Stomach (tissue), 4 donors: Measurements from ENCODE around the gene ALG3.

ENCODE experiments used
- EP300 ChIP-seq: sonication (generic); formaldehyde crosslinking; IDR thresholded peaks from one replicate; pipeline ENCODE4 v1.6.1; 2017; ENCODE audit warnings: antibody characterized with exemption
- POLR2A ChIP-seq, 4 donors: fragments of 450-650 bp; IDR thresholded peaks; one replicate each; pipeline ENCODE4 v1.6.1; 2016; ENCODE audit warnings: antibody characterized with exemption in 4 of 4, control low read depth in 2 of 4, mild to moderate bottlenecking in 1 of 4, moderate library complexity in 1 of 4
- POLR2AphosphoS5 ChIP-seq, 3 donors: sonication (generic); formaldehyde crosslinking; IDR thresholded peaks; one replicate each; pipeline ENCODE4 v1.6.1; 2016; ENCODE audit warnings: antibody characterized with exemption in 3 of 3
- TF ChIP-seq, protein P1 (sequence below), 7 experiments: fragments of 450-650 bp in 4 of 7; fragments of 200-600 bp in 3 of 7; sonication (generic) in 3 of 7; IDR thresholded peaks; one replicate each; pipeline ENCODE4 v1.5.1; 2016 to 2019; ENCODE audit warnings: antibody characterized with exemption in 7 of 7, control low read depth in 2 of 7, mild to moderate bottlenecking in 1 of 7

GRCh38 chr3:184237807-184238206 lies 11.0 kb downstream of the ALG3 start:
- TF ChIP-seq, protein P1, sequence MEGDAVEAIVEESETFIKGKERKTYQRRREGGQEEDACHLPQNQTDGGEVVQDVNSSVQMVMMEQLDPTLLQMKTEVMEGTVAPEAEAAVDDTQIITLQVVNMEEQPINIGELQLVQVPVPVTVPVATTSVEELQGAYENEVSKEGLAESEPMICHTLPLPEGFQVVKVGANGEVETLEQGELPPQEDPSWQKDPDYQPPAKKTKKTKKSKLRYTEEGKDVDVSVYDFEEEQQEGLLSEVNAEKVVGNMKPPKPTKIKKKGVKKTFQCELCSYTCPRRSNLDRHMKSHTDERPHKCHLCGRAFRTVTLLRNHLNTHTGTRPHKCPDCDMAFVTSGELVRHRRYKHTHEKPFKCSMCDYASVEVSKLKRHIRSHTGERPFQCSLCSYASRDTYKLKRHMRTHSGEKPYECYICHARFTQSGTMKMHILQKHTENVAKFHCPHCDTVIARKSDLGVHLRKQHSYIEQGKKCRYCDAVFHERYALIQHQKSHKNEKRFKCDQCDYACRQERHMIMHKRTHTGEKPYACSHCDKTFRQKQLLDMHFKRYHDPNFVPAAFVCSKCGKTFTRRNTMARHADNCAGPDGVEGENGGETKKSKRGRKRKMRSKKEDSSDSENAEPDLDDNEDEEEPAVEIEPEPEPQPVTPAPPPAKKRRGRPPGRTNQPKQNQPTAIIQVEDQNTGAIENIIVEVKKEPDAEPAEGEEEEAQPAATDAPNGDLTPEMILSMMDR (IDR thresholded peaks at IDR 0.05), result no peak
- no peak for TF ChIP-seq POLR2A (IDR thresholded peaks at IDR 0.05)
- no peak for TF ChIP-seq POLR2AphosphoS5 (IDR thresholded peaks at IDR 0.05)
- TF ChIP-seq EP300, result no peak
